Caki2 (cell line): ENCODE results near the gene HSPH1. TPM values are rescaled to one million over a fixed set of nuclear protein-coding genes. Genes with fewer than 3 reads are reported as not detected.

Experiments
- DNase-seq: peaks from one replicate; pipeline ENCODE4 v3.0.0-alpha.2; 2015; ENCODE audit warnings: low read depth
- in situ Hi-C: cut with HindIII; loops from 2 replicates; pipeline ENCODE4 v1.10.0; 2016; ENCODE audit warnings: low sequenced_read_pairs, low pct_unique_long_range_greater_than_20kb, mixed read lengths
- total RNA-seq: library from RNA; depleted of rRNA; stranded (reverse); fragments of >200 nt; shearing (Covaris generic); gene quantifications from 2 replicates; pipeline ENCODE4 v1.2.3, GENCODE V29; 2014; ENCODE audit warnings: low replicate concordance

The HSPH1 gene
- total RNA-seq, 1 experiment from 2014 or later = 82.0 TPM

GRCh38 chr13:31149604-31150003 is 12.1 kb downstream of the HSPH1 start:
- no peak for DNase-seq
- in situ Hi-C loops = no loop called here

GRCh38 chr13:31145417-31145816 is 16.3 kb downstream of the HSPH1 start:
- in situ Hi-C loops = no loop called here

GRCh38 chr13:31138515-31138914 is 23.2 kb downstream of the HSPH1 start:
- DNase-seq = no peak
- in situ Hi-C loops = no loop called here

More at GRCh38 chr13:31145417-31145816, 16.3 kb downstream of the HSPH1 start:
- no peak for DNase-seq

GRCh38 chr13:31136724-31137123 is 25.0 kb downstream of the HSPH1 start:
- DNase-seq = no peak
- in situ Hi-C loops = no loop called here

GRCh38 chr13:31134039-31134711 is 27.5 kb downstream of the HSPH1 start:
- no peak for DNase-seq
- in situ Hi-C loops = no loop called here

- in situ Hi-C loops = no loop called here
- no peak for DNase-seq
These were observed 28.1 kb downstream of the HSPH1 start for GRCh38 chr13:31133621-31134020.

GRCh38 chr13:31131470-31131961 is 30.2 kb downstream of the HSPH1 start:
- in situ Hi-C loops = no loop called here
- no peak for DNase-seq

GRCh38 chr13:31129419-31129818 is 32.3 kb downstream of the HSPH1 start:
- in situ Hi-C loops = no loop called here
- no peak for DNase-seq

- in situ Hi-C loops = no loop called here
- no peak for DNase-seq
These were observed 37.5 kb downstream of the HSPH1 start for GRCh38 chr13:31124204-31124603.

- in situ Hi-C loops = no loop called here
- DNase-seq = no peak
These were observed 39.0 kb downstream of the HSPH1 start for GRCh38 chr13:31122544-31123260.

GRCh38 chr13:31122143-31122542 is 39.6 kb downstream of the HSPH1 start:
- DNase-seq = no peak
- in situ Hi-C loops = no loop called here

- in situ Hi-C loops = no loop called here
- no peak for DNase-seq
These were observed 40.1 kb downstream of the HSPH1 start for GRCh38 chr13:31121379-31122140.

- in situ Hi-C loops = no loop called here
- no peak for DNase-seq
These were observed 41.6 kb downstream of the HSPH1 start for GRCh38 chr13:31119966-31120700.

GRCh38 chr13:31119526-31119925 is 42.2 kb downstream of the HSPH1 start:
- DNase-seq = no peak
- in situ Hi-C loops = no loop called here

- in situ Hi-C loops = no loop called here
- DNase-seq = no peak
These were observed 45.5 kb downstream of the HSPH1 start for GRCh38 chr13:31116224-31116623.

- in situ Hi-C loops = no loop called here
These were observed 46.1 kb downstream of the HSPH1 start for GRCh38 chr13:31115616-31116015.

GRCh38 chr13:31114641-31115040 is 47.1 kb downstream of the HSPH1 start:
- no peak for DNase-seq
- in situ Hi-C loops = no loop called here

More at GRCh38 chr13:31115616-31116015, 46.1 kb downstream of the HSPH1 start:
- no peak for DNase-seq

GRCh38 chr13:31111136-31111535 is 50.6 kb downstream of the HSPH1 start:
- no peak for DNase-seq
- in situ Hi-C loops = no loop called here
